ENCODE data around the gene TMEM185A. TPM values are rescaled to one million over a fixed set of nuclear protein-coding genes. Genes with fewer than 3 reads are reported as not detected.

Gene TMEM185A
- total RNA-seq, 1 donor from 2014 or later, result 32.5 TPM

DNA sequence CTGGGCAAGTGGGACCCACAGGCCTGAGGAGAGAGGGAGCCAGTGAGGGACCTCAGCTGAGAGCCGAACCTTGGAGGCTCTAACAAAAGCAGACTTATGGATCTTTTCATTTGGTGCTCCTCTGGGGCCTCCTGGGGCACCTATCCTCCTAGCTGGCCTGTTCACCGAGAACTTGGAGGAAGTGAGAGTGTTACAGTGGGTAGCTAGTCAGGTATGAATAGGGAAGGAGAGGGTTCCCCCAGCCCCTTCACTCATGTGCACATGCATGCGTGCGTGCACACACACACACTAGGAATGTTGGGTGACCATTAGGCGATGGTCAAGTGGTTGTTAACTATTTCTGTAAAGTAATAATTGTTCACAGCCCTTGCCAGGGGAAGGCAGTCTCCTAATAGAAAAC, 18.6 kb upstream of the TMEM185A start:
- peaks cover 2% of the 10 kb centered on the region for H3K27me3 Mint-ChIP-seq (ENCODE audit: low read depth, unreplicated experiment)
- TF ChIP-seq, protein P1, sequence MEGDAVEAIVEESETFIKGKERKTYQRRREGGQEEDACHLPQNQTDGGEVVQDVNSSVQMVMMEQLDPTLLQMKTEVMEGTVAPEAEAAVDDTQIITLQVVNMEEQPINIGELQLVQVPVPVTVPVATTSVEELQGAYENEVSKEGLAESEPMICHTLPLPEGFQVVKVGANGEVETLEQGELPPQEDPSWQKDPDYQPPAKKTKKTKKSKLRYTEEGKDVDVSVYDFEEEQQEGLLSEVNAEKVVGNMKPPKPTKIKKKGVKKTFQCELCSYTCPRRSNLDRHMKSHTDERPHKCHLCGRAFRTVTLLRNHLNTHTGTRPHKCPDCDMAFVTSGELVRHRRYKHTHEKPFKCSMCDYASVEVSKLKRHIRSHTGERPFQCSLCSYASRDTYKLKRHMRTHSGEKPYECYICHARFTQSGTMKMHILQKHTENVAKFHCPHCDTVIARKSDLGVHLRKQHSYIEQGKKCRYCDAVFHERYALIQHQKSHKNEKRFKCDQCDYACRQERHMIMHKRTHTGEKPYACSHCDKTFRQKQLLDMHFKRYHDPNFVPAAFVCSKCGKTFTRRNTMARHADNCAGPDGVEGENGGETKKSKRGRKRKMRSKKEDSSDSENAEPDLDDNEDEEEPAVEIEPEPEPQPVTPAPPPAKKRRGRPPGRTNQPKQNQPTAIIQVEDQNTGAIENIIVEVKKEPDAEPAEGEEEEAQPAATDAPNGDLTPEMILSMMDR (IDR thresholded peaks at IDR 0.05; ENCODE audit: insufficient read depth, low read depth, low read length), result no peak
- TF ChIP-seq EZH2 (IDR thresholded peaks at IDR 0.05; ENCODE audit: insufficient read depth, low read length), result no peak
- no peak overlapping the region for H3K4me3 ChIP-seq (ENCODE audit: insufficient read depth, low read depth, low read length)
- peaks cover 4% of the 10 kb centered on the region for H3K9me3 Mint-ChIP-seq (ENCODE audit: unreplicated experiment)
- H3K4me3 Mint-ChIP-seq (ENCODE audit: unreplicated experiment), result no peak overlapping the region
- DNase-seq (ENCODE audit: low read depth) (no peak), FAIRE-seq (no peak)
- H3K27me3 ChIP-seq (ENCODE audit: insufficient read depth, low read length), result no peaks in the 10 kb centered on the region
- H3K27ac ChIP-seq (ENCODE audit: low read depth, low read length), result no peak overlapping the region
- no peaks in the 10 kb centered on the region for H3K4me1 ChIP-seq (ENCODE audit: insufficient read depth, low read length)
- H3K4me2 ChIP-seq (ENCODE audit: low read length), result no peak overlapping the region
- no peaks in the 10 kb centered on the region for H3K4me1 Mint-ChIP-seq (ENCODE audit: low read depth, unreplicated experiment)
- no peak overlapping the region for H3K9ac ChIP-seq (ENCODE audit: low read length)
- H3K9me3 ChIP-seq (ENCODE audit: insufficient read depth, low read depth, low read length), result no peaks in the 10 kb centered on the region
- H4K20me1 ChIP-seq (ENCODE audit: insufficient read depth, low read length), result no peaks in the 10 kb centered on the region
- H2AFZ ChIP-seq (ENCODE audit: low read depth, low read length), result no peak overlapping the region
- no peaks in the 10 kb centered on the region for H3K36me3 ChIP-seq (ENCODE audit: insufficient read depth, low read length)
- H3K79me2 ChIP-seq (ENCODE audit: insufficient read depth, low read length), result no peaks in the 10 kb centered on the region
- H3K36me3 Mint-ChIP-seq (ENCODE audit: low read depth, unreplicated experiment), result no peaks in the 10 kb centered on the region
- no peak overlapping the region for H3K27ac Mint-ChIP-seq (ENCODE audit: unreplicated experiment)

DNA sequence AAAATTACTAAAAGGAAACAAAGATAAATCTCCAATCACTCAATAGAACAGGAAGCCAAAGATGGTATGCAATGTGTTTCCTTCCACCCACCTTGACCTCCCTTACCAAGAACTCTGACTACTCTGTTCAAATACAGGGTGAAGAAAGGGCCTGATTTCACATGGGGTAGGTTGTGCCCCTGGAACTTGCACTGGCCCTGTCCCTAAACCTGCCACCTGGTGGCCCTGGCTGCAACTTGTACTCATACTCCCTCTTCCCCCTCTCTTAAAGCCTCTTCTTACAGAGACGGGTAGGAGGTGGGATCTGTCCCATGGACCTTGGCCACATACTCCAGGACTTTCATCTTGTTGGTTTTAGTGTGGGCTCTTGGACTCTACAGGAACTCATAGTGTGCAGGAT, 17.3 kb upstream of the TMEM185A start:
- no peaks in the 10 kb centered on the region for H4K20me1 ChIP-seq (ENCODE audit: insufficient read depth, low read length)
- no peaks in the 10 kb centered on the region for H3K27me3 ChIP-seq (ENCODE audit: insufficient read depth, low read length)
- H3K4me1 ChIP-seq (ENCODE audit: insufficient read depth, low read length), result no peaks in the 10 kb centered on the region
- FAIRE-seq, result no peak
- no peaks in the 10 kb centered on the region for H3K36me3 ChIP-seq (ENCODE audit: insufficient read depth, low read length)
- H3K4me3 ChIP-seq (ENCODE audit: insufficient read depth, low read depth, low read length), result no peak overlapping the region
- Mint-ChIP-seq H3K4me3 (ENCODE audit: unreplicated experiment) (no peak overlapping the region), H3K9me3 (ENCODE audit: unreplicated experiment) (peaks cover 4% of the 10 kb centered on the region), H3K36me3 (ENCODE audit: low read depth, unreplicated experiment) (peaks cover 2% of the 10 kb centered on the region), H3K4me1 (ENCODE audit: low read depth, unreplicated experiment) (no peaks in the 10 kb centered on the region), H3K27ac (ENCODE audit: unreplicated experiment) (no peak overlapping the region), H3K27me3 (ENCODE audit: low read depth, unreplicated experiment) (peaks cover 2% of the 10 kb centered on the region)
- no peak for DNase-seq (ENCODE audit: low read depth)
- no peak overlapping the region for H3K4me2 ChIP-seq (ENCODE audit: low read length)
- no peak overlapping the region for H2AFZ ChIP-seq (ENCODE audit: low read depth, low read length)
- no peaks in the 10 kb centered on the region for H3K79me2 ChIP-seq (ENCODE audit: insufficient read depth, low read length)
- no peak overlapping the region for H3K9ac ChIP-seq (ENCODE audit: low read length)
- TF ChIP-seq EZH2 (IDR thresholded peaks at IDR 0.05; ENCODE audit: insufficient read depth, low read length), result no peak
- TF ChIP-seq, protein P1 (IDR thresholded peaks at IDR 0.05; ENCODE audit: insufficient read depth, low read depth, low read length), result no peak
- H3K9me3 ChIP-seq (ENCODE audit: insufficient read depth, low read depth, low read length), result no peaks in the 10 kb centered on the region
- H3K27ac ChIP-seq (ENCODE audit: low read depth, low read length), result no peak overlapping the region

DNA sequence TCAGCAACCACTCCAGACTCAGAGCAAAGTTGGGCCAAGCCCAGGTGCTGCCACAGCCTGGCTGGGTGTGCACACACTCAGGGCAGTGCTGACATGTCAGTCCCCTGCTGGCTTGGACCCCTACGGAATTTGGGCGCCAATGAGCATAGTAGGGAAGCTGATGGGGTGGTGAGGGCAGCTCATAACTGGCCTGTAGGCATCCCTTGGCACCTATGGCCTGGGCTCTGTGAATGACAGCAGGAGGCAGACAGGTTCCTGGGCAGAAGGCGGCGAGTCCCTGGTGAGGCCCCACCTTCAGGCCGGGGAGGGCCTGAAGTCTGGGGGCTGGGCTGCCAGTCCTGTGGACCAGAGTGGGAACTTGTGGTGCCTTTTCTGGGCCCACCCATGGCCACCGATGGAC, 15.9 kb upstream of the TMEM185A start:
- Mint-ChIP-seq H3K9me3 (ENCODE audit: unreplicated experiment) (peaks cover 4% of the 10 kb centered on the region), H3K4me1 (ENCODE audit: low read depth, unreplicated experiment) (no peaks in the 10 kb centered on the region), H3K4me3 (ENCODE audit: unreplicated experiment) (no peak overlapping the region), H3K36me3 (ENCODE audit: low read depth, unreplicated experiment) (peaks cover 2% of the 10 kb centered on the region), H3K27me3 (ENCODE audit: low read depth, unreplicated experiment) (peaks cover 2% of the 10 kb centered on the region), H3K27ac (ENCODE audit: unreplicated experiment) (no peak overlapping the region)
- Histone ChIP-seq H3K4me3 (ENCODE audit: insufficient read depth, low read depth, low read length) (no peak overlapping the region), H3K27me3 (ENCODE audit: insufficient read depth, low read length) (no peaks in the 10 kb centered on the region), H2AFZ (ENCODE audit: low read depth, low read length) (no peak overlapping the region), H3K27ac (ENCODE audit: low read depth, low read length) (no peak overlapping the region), H3K36me3 (ENCODE audit: insufficient read depth, low read length) (no peaks in the 10 kb centered on the region), H3K4me2 (ENCODE audit: low read length) (no peak overlapping the region), H4K20me1 (ENCODE audit: insufficient read depth, low read length) (no peaks in the 10 kb centered on the region), H3K9me3 (ENCODE audit: insufficient read depth, low read depth, low read length) (no peaks in the 10 kb centered on the region), H3K4me1 (ENCODE audit: insufficient read depth, low read length) (no peaks in the 10 kb centered on the region), H3K79me2 (ENCODE audit: insufficient read depth, low read length) (no peaks in the 10 kb centered on the region), H3K9ac (ENCODE audit: low read length) (no peak overlapping the region)
- DNase-seq (ENCODE audit: low read depth) (no peak), FAIRE-seq (no peak)
- TF ChIP-seq, protein P1 (IDR thresholded peaks at IDR 0.05; ENCODE audit: insufficient read depth, low read depth, low read length), result no peak
- TF ChIP-seq EZH2 (IDR thresholded peaks at IDR 0.05; ENCODE audit: insufficient read depth, low read length), result no peak
